ENCODE measurements around the gene THSD7A.

Gene THSD7A

DNA sequence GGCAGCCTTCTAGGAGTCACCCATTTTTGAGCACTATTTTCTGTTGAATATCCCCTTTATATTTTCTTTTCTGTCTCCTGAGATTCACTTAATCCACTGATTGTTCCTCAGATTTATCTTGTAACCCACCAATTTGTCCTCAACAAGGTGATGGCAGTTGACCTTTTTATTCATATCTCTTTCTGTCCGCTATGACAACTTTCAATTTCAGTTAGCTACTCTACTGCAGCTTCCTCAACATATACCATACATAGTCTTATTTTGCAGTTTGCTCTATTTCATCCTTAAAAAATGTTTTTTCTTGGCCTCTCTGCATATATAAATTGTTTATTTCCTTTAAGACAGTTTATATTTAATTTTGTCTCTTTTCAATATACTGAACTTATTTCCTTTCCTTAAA is 101.3 kb downstream of the THSD7A start:
- H3K36me3 ChIP-seq (ENCODE audit: control insufficient read depth, insufficient read depth, low read length) = no peaks in the 10 kb centered on the region
- no CpG with 5 or more reads among the region's 1 CpG for WGBS (ENCODE audit: insufficient coverage, insufficient read length)
- no peak overlapping the region for H3K4me3 ChIP-seq (ENCODE audit: low read length)
- H3K27ac ChIP-seq (ENCODE audit: low read length) = no peak overlapping the region
- no peaks in the 10 kb centered on the region for H3K4me1 ChIP-seq (ENCODE audit: control insufficient read depth, insufficient read depth, low read length)
- H3K9me3 ChIP-seq (ENCODE audit: control insufficient read depth, insufficient read depth, low read length) = no peaks in the 10 kb centered on the region
- no peak for DNase-seq (ENCODE audit: low read depth, low spot score)
- H3K27me3 ChIP-seq (ENCODE audit: control insufficient read depth, insufficient read depth, low read length) = no peaks in the 10 kb centered on the region

DNA sequence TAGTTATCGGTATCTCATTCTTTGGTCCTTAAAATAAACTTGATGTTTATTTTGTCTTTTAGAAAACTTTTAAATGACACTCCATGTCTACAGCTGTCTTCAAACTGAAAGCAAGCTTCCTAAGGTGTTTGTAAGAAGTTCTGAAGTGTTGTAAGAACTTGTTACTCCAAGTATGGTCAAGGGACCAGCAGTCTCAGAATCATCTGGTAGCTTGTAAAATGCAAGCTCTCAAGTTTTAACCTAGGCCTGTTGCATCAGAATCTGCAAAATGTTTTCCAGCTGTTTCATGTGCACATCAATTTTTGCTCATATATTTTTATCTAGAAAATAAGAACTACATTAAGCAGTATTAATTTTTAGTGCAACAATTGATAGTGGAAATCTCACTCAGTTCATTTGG is 104.1 kb downstream of the THSD7A start:
- DNase-seq (ENCODE audit: low read depth, low spot score) = no peak
- H3K27me3 ChIP-seq (ENCODE audit: control insufficient read depth, insufficient read depth, low read length) = no peaks in the 10 kb centered on the region
- no peaks in the 10 kb centered on the region for H3K9me3 ChIP-seq (ENCODE audit: control insufficient read depth, insufficient read depth, low read length)
- no CpG with 5 or more reads among the region's 1 CpG for WGBS (ENCODE audit: insufficient coverage, insufficient read length)
- H3K36me3 ChIP-seq (ENCODE audit: control insufficient read depth, insufficient read depth, low read length) = no peaks in the 10 kb centered on the region
- H3K4me3 ChIP-seq (ENCODE audit: low read length) = no peak overlapping the region
- no peaks in the 10 kb centered on the region for H3K4me1 ChIP-seq (ENCODE audit: control insufficient read depth, insufficient read depth, low read length)
- H3K27ac ChIP-seq (ENCODE audit: low read length) = no peak overlapping the region

DNA sequence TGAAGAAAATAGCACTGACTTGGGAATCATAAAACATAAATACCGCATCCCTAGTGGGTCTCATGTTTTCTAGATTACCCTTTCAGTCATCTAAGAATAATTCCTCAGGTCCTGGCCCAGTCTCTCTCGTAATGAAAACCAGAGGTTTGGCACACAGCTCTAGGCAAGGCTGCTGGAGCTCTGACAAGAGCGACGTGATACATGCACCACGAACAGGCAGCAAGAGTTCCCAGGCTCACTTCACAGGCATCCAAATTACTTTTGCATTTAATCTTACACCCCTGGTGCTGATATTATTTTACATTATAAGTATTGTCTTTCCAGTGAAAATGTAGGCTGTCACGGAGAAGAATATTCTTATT is 105.2 kb downstream of the THSD7A start:
- H3K9me3 ChIP-seq (ENCODE audit: control insufficient read depth, insufficient read depth, low read length) = no peaks in the 10 kb centered on the region
- H3K4me3 ChIP-seq (ENCODE audit: low read length) = no peak overlapping the region
- no peaks in the 10 kb centered on the region for H3K36me3 ChIP-seq (ENCODE audit: control insufficient read depth, insufficient read depth, low read length)
- no CpG with 5 or more reads among the region's 6 CpGs for WGBS (ENCODE audit: insufficient coverage, insufficient read length)
- H3K27ac ChIP-seq (ENCODE audit: low read length) = no peak overlapping the region
- DNase-seq (ENCODE audit: low read depth, low spot score) = no peak
- no peaks in the 10 kb centered on the region for H3K27me3 ChIP-seq (ENCODE audit: control insufficient read depth, insufficient read depth, low read length)
- H3K4me1 ChIP-seq (ENCODE audit: control insufficient read depth, insufficient read depth, low read length) = no peaks in the 10 kb centered on the region

DNA sequence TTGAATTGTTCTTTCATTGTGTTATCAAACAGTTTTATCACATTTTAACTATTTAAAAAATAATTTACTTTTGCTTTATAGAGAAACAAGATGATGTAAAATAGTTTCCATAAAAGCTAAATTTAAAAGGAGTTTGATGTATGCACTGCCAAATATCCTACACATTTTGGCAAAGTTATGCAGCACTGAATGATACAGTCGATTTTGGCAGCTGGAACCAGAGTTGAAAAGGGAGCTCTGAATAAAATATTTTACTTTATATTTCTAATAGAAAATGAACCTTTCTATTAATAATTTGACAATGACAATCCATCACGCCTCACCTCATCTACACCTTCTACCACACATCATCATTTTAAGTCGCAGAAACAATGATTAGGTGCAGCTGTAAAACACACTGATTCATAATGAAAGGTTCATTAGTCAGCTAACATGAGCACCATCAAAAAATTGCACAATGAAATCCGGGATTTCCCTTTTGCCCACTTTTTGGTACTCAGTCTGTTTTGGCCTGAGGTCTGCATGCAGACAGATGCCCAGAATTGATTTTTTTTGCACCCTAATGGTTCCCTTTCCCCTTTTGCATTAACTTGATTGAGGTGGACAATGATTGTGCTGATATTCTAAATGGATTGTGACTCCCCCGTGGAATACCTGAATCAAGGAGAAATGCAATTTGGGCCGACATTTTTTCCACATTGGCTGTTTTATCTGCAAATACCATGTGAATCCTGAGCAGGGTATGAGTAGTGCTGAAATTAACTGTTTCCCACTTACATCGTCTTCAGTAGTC is 105.8 kb downstream of the THSD7A start:
- DNase-seq (ENCODE audit: low read depth, low spot score) = no peak
- no peaks in the 10 kb centered on the region for H3K4me1 ChIP-seq (ENCODE audit: control insufficient read depth, insufficient read depth, low read length)
- H3K36me3 ChIP-seq (ENCODE audit: control insufficient read depth, insufficient read depth, low read length) = no peaks in the 10 kb centered on the region
- no peaks in the 10 kb centered on the region for H3K9me3 ChIP-seq (ENCODE audit: control insufficient read depth, insufficient read depth, low read length)
- H3K27me3 ChIP-seq (ENCODE audit: control insufficient read depth, insufficient read depth, low read length) = no peaks in the 10 kb centered on the region
- no peak overlapping the region for H3K4me3 ChIP-seq (ENCODE audit: low read length)
- WGBS (ENCODE audit: insufficient coverage, insufficient read length) = 100% methylated on average over 2 of the region's 7 CpGs
- no peak overlapping the region for H3K27ac ChIP-seq (ENCODE audit: low read length)

DNA sequence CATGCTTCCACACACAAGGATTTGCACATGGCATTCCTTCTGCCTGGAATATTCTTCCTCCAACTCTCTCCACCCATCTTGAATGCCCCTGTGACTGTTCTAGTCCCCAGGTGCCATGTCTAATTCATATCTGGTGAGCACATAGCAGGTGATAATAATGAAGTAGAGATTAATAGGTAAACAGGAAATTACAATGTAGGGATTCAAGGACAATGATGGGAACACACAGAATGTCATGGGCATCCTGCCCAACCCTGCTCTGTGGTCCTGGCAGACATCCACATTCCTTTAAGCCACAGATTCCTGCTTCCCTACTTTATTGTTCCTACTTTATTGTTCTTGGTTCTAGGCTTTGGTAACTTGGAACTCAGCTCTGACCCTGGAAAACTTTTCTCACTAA is 115.8 kb downstream of the THSD7A start:
- no peaks in the 10 kb centered on the region for H3K36me3 ChIP-seq (ENCODE audit: control insufficient read depth, insufficient read depth, low read length)
- H3K9me3 ChIP-seq (ENCODE audit: control insufficient read depth, insufficient read depth, low read length) = no peaks in the 10 kb centered on the region
- H3K27me3 ChIP-seq (ENCODE audit: control insufficient read depth, insufficient read depth, low read length) = no peaks in the 10 kb centered on the region
- no peaks in the 10 kb centered on the region for H3K4me1 ChIP-seq (ENCODE audit: control insufficient read depth, insufficient read depth, low read length)
- H3K4me3 ChIP-seq (ENCODE audit: low read length) = no peak overlapping the region
- no peak for DNase-seq (ENCODE audit: low read depth, low spot score)
- no peak overlapping the region for H3K27ac ChIP-seq (ENCODE audit: low read length)

DNA sequence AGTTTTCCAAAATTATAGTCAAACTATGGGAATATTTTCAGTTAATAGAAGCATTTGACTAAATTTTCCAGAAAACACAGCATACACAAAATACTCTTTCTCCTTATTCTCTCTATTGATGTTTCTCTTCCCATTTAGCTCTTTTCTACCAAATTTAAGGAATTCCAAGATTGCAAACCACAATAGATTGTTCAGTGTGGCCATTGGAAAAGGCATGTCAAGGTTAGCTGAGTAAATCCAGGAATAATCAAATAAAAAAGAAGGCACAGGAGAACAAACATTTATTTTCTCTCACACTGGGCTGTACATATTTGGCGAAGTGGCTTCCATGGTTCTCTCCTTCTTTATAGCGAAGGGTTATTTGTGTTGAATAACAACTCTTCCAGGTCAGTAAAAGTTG is 117.3 kb downstream of the THSD7A start:
- Histone ChIP-seq H3K4me3 (ENCODE audit: low read length) (no peak overlapping the region), H3K4me1 (ENCODE audit: control insufficient read depth, insufficient read depth, low read length) (no peaks in the 10 kb centered on the region), H3K36me3 (ENCODE audit: control insufficient read depth, insufficient read depth, low read length) (no peaks in the 10 kb centered on the region), H3K9me3 (ENCODE audit: control insufficient read depth, insufficient read depth, low read length) (no peaks in the 10 kb centered on the region), H3K27me3 (ENCODE audit: control insufficient read depth, insufficient read depth, low read length) (no peaks in the 10 kb centered on the region), H3K27ac (ENCODE audit: low read length) (no peak overlapping the region)
- DNase-seq (ENCODE audit: low read depth, low spot score) = no peak
- WGBS (ENCODE audit: insufficient coverage, insufficient read length) = no CpG with 5 or more reads among the region's 2 CpGs

DNA sequence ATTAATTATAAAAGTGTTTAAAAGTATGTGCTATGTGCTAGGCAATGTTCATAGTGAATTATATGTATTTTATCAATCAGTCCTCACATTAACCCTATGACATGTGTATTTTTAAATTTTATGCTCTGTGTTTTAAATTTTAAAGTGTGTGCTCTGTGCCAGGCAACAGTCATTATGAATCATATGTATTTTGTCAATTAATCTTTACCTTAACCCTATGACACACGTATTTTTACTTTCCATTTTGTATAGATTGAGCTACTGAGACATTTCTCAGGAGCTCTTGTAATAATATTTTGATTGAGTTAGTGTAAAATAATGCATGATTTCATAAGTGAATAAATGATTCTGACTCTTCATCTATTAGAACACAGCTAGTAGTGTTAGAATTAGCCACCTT is 117.8 kb downstream of the THSD7A start:
- Histone ChIP-seq H3K27ac (ENCODE audit: low read length) (no peak overlapping the region), H3K4me3 (ENCODE audit: low read length) (no peak overlapping the region), H3K27me3 (ENCODE audit: control insufficient read depth, insufficient read depth, low read length) (no peaks in the 10 kb centered on the region), H3K4me1 (ENCODE audit: control insufficient read depth, insufficient read depth, low read length) (no peaks in the 10 kb centered on the region), H3K9me3 (ENCODE audit: control insufficient read depth, insufficient read depth, low read length) (no peaks in the 10 kb centered on the region), H3K36me3 (ENCODE audit: control insufficient read depth, insufficient read depth, low read length) (no peaks in the 10 kb centered on the region)
- WGBS (ENCODE audit: insufficient coverage, insufficient read length) = no CpG with 5 or more reads among the region's 1 CpG
- DNase-seq (ENCODE audit: low read depth, low spot score) = no peak

DNA sequence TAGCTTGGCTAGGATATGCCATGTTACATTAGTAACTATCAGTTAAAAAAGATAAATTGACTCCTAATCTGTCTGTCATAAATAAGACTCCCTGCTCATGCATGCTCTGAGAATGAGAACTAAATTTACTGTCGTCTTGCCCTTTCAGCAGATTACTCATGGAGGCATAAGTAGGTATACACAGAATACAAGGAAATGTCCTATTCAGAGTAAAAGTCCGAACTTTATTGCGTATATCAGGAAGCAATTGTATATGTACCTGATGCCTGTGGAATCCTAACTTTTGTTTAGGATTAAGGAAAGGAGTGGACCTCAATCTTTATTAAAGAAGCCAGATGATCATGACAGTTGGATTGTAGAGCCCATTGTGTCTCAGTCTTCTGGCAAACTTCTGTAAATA is 118.6 kb downstream of the THSD7A start:
- no peaks in the 10 kb centered on the region for H3K9me3 ChIP-seq (ENCODE audit: control insufficient read depth, insufficient read depth, low read length)
- WGBS (ENCODE audit: insufficient coverage, insufficient read length) = no CpG with 5 or more reads among the region's 3 CpGs
- no peak overlapping the region for H3K4me3 ChIP-seq (ENCODE audit: low read length)
- no peak for DNase-seq (ENCODE audit: low read depth, low spot score)
- H3K36me3 ChIP-seq (ENCODE audit: control insufficient read depth, insufficient read depth, low read length) = no peaks in the 10 kb centered on the region
- no peaks in the 10 kb centered on the region for H3K4me1 ChIP-seq (ENCODE audit: control insufficient read depth, insufficient read depth, low read length)
- H3K27me3 ChIP-seq (ENCODE audit: control insufficient read depth, insufficient read depth, low read length) = no peaks in the 10 kb centered on the region
- no peak overlapping the region for H3K27ac ChIP-seq (ENCODE audit: low read length)

DNA sequence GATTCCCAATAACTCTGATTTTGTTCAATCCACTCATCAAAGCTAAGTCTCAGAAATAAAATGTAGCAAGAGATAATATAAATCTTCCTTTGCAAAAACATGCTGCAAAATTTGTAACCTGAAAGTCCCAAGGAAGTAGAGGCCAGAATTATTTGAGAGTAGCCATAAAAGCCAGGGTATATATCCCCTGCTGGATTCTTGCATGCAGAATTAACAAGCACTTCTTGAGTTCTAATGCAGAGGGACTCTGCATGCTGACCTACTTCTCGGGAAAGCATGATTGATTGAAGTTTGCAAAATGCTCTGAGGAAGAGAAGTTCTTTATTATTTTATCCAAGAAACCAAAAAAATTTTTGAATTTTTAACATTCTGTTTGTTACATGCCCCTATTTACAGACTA is 121.6 kb downstream of the THSD7A start:
- Histone ChIP-seq H3K36me3 (ENCODE audit: control insufficient read depth, insufficient read depth, low read length) (no peaks in the 10 kb centered on the region), H3K27ac (ENCODE audit: low read length) (no peak overlapping the region), H3K9me3 (ENCODE audit: control insufficient read depth, insufficient read depth, low read length) (no peaks in the 10 kb centered on the region), H3K4me3 (ENCODE audit: low read length) (no peak overlapping the region), H3K27me3 (ENCODE audit: control insufficient read depth, insufficient read depth, low read length) (no peaks in the 10 kb centered on the region), H3K4me1 (ENCODE audit: control insufficient read depth, insufficient read depth, low read length) (no peaks in the 10 kb centered on the region)
- WGBS (ENCODE audit: insufficient coverage, insufficient read length) = no CpG with 5 or more reads among the region's 1 CpG
- DNase-seq (ENCODE audit: low read depth, low spot score) = no peak

DNA sequence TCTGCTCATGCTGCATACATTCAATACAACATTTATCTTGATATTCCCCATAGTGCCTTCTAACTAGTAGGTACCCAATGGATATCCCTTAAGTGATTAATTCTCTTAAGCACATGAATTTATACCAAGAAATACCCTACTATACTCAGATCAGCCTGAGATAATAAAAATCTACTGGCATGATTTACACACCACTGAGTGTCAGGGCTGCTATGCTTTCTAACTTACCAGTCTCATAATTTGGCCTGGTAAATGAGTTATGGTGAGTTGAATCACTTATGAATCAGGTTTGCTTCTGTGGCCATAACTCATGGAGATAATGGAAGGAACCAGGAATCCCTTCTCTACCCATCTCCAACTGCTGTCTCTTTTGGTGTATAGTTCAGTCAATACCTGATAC is 122.8 kb downstream of the THSD7A start:
- H3K27me3 ChIP-seq (ENCODE audit: control insufficient read depth, insufficient read depth, low read length) = no peaks in the 10 kb centered on the region
- no peak overlapping the region for H3K27ac ChIP-seq (ENCODE audit: low read length)
- DNase-seq (ENCODE audit: low read depth, low spot score) = no peak
- H3K4me3 ChIP-seq (ENCODE audit: low read length) = no peak overlapping the region
- no peaks in the 10 kb centered on the region for H3K9me3 ChIP-seq (ENCODE audit: control insufficient read depth, insufficient read depth, low read length)
- no peaks in the 10 kb centered on the region for H3K36me3 ChIP-seq (ENCODE audit: control insufficient read depth, insufficient read depth, low read length)
- H3K4me1 ChIP-seq (ENCODE audit: control insufficient read depth, insufficient read depth, low read length) = no peaks in the 10 kb centered on the region

DNA sequence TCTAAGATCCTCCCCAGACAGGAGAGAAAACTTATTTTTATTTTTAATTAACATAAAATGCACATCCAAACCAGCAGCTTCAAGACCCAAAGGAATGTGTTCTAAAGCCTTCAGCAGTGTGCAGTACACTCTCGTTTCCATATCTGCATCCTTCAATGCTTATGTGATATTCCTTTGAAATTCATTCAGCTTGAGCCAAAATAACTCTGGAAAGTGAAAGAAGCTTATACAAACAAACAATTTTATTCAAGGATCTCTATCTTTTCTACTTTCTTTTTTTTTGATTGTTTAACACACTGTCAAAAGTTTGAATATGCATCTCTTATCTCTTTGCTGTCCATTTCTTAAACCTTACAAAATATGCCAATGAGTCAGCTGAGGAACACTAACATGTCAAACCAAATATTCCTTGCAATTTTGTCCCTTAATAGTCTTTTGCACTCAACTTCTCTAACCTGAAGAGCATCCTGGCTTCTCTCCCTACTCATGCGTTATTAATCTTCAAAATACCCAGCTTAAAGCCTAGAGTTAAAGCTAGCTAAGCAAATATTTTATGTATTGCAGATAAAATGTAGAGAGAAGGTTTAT is 124.3 kb downstream of the THSD7A start:
- WGBS (ENCODE audit: insufficient coverage, insufficient read length) = no CpG with 5 or more reads among the region's 2 CpGs
- DNase-seq (ENCODE audit: low read depth, low spot score) = no peak
- no peak overlapping the region for H3K27ac ChIP-seq (ENCODE audit: low read length)

More for the DNA sequence above, 124.3 kb downstream of the THSD7A start:
- Histone ChIP-seq H3K9me3 (ENCODE audit: control insufficient read depth, insufficient read depth, low read length) (no peaks in the 10 kb centered on the region), H3K4me1 (ENCODE audit: control insufficient read depth, insufficient read depth, low read length) (no peaks in the 10 kb centered on the region), H3K36me3 (ENCODE audit: control insufficient read depth, insufficient read depth, low read length) (no peaks in the 10 kb centered on the region), H3K27me3 (ENCODE audit: control insufficient read depth, insufficient read depth, low read length) (no peaks in the 10 kb centered on the region), H3K4me3 (ENCODE audit: low read length) (no peak overlapping the region)
